ENCODE results near the gene SLFN13. TPM values are rescaled to one million over a fixed set of nuclear protein-coding genes. Genes with fewer than 3 reads are reported as not detected.
"Not testable (repeated sequence)": the region's sequence is repeated elsewhere in the genome, so short reads cannot be mapped to it uniquely, and the experiment has no call there.

SLFN13 gene
- 10 to 100 TPM; 23.3 to 24.3 TPM for total RNA-seq

GRCh38 chr17:35448214-35448898 lies at the start of gene SLFN13:
SLFN13 (minus strand) TSS chr17:35448766; CDS start chr17:35445680, 3,086 bp downstream.
- ChIA-PET POLR2A (interaction anchor here (0.8 to 2.1 kb wide), 6 partner anchors 15 to 130 kb away, joined by 3 to 13 read pairs (median 4); partner anchors contain the start of genes PEX12 and SLFN11), CTCF (interaction anchor here (0.7 to 1.9 kb wide), 4 partner anchors 15 to 91 kb away, joined by 3 to 6 read pairs (median 3); no protein-coding TSS in a partner anchor)

- ChIA-PET CTCF (no interaction called here), POLR2A (no interaction called here)
Measured at GRCh38 chr17:35496451-35497290, 48.1 kb upstream of the SLFN13 start.

- ChIA-PET POLR2A (no interaction called here), CTCF (no interaction called here)
Measured at GRCh38 chr17:35493040-35493439, 44.5 kb upstream of the SLFN13 start.

- CTCF ChIA-PET = no interaction called here
- POLR2A ChIA-PET = no interaction called here
Measured at GRCh38 chr17:35491417-35491816, 42.9 kb upstream of the SLFN13 start.

GRCh38 chr17:35489944-35490343 lies 41.4 kb upstream of the SLFN13 start:
- POLR2A ChIA-PET = no interaction called here
- CTCF ChIA-PET = no interaction called here

- POLR2A ChIA-PET = interaction anchor here (2.4 kb wide), 1 partner anchor 90 kb away, joined by 6 read pairs; the partner anchor contains the start of gene PEX12
Measured at GRCh38 chr17:35488991-35489390, 40.4 kb upstream of the SLFN13 start.

GRCh38 chr17:35486920-35487732 lies 38.6 kb upstream of the SLFN13 start:
- ChIA-PET CTCF (interaction anchor here (0.6 to 2.4 kb wide), 13 partner anchors 13 to 174 kb away, joined by 3 to 7 read pairs (median 3); partner anchors contain the start of genes PEX12 and SLFN12L), POLR2A (interaction anchor here (0.6 to 2.4 kb wide), 12 partner anchors 33 to 345 kb away, joined by 3 to 8 read pairs (median 4); partner anchors contain the start of genes PEX12, SLFN11 and SLFN13)

More at GRCh38 chr17:35488991-35489390, 40.4 kb upstream of the SLFN13 start:
- CTCF ChIA-PET = interaction anchor here (1.0 to 2.4 kb wide), 2 partner anchors 11 to 55 kb away, joined by 4 to 5 read pairs; no protein-coding TSS in a partner anchor

GRCh38 chr17:35479271-35479670 lies 30.7 kb upstream of the SLFN13 start:
- CTCF ChIA-PET = no interaction called here
- POLR2A ChIA-PET = no interaction called here

GRCh38 chr17:35477248-35477647 lies 28.7 kb upstream of the SLFN13 start:
- CTCF ChIA-PET = no interaction called here
- POLR2A ChIA-PET = no interaction called here

GRCh38 chr17:35476283-35476820 lies 27.8 kb upstream of the SLFN13 start:
- ChIA-PET CTCF (no interaction called here), POLR2A (no interaction called here)

GRCh38 chr17:35468475-35468874 lies 19.9 kb upstream of the SLFN13 start:
- ChIA-PET CTCF (no interaction called here), POLR2A (no interaction called here)

GRCh38 chr17:35467824-35468223 lies 19.3 kb upstream of the SLFN13 start:
- CTCF ChIA-PET = no interaction called here
- POLR2A ChIA-PET = no interaction called here

- CTCF ChIA-PET = interaction anchor here (1.5 to 1.6 kb wide), 2 partner anchors 27 to 79 kb away, joined by 3 to 5 read pairs; no protein-coding TSS in a partner anchor
- POLR2A ChIA-PET = no interaction called here
Measured at GRCh38 chr17:35460354-35460851, 11.8 kb upstream of the SLFN13 start.

GRCh38 chr17:35454035-35454434 lies 5.5 kb upstream of the SLFN13 start:
- POLR2A ChIA-PET, CTCF ChIA-PET: not testable (repeated sequence)

GRCh38 chr17:35453171-35453570 lies 4.6 kb upstream of the SLFN13 start:
- ChIA-PET POLR2A (no interaction called here), CTCF (no interaction called here)

- POLR2A ChIA-PET = interaction anchor here (2.1 kb wide), 1 partner anchor 76 kb away, joined by 13 read pairs; the partner anchor contains the start of gene SLFN11
- CTCF ChIA-PET = interaction anchor here (0.7 kb wide), 1 partner anchor 80 kb away, joined by 5 read pairs; no protein-coding TSS in a partner anchor
Measured at GRCh38 chr17:35449371-35449931, 885 bp upstream of the SLFN13 start.

GRCh38 chr17:35448899-35449227 lies 297 bp upstream of the SLFN13 start:
- CTCF ChIA-PET = interaction anchor here (0.7 to 0.9 kb wide), 2 partner anchors 59 to 91 kb away, joined by 3 read pairs; no protein-coding TSS in a partner anchor
- POLR2A ChIA-PET = interaction anchor here (0.8 to 2.1 kb wide), 4 partner anchors 39 to 129 kb away, joined by 3 to 13 read pairs (median 4); partner anchors contain the start of genes PEX12 and SLFN11

GRCh38 chr17:35447499-35447898 lies 1.1 kb downstream of the SLFN13 start:
- ChIA-PET CTCF (interaction anchor here (0.6 to 1.9 kb wide), 3 partner anchors 14 to 28 kb away, joined by 3 to 6 read pairs (median 3); no protein-coding TSS in a partner anchor), POLR2A (interaction anchor here (1.2 to 2.1 kb wide), 4 partner anchors 14 to 74 kb away, joined by 4 to 13 read pairs (median 4); partner anchors contain the start of gene SLFN11)

All from activated CD8-positive, alpha-beta memory T cell treated with anti-CD3 and anti-CD28 coated beads for 36 hours (primary cell).